ENCODE results near the gene SMIM32. TPM values are rescaled to one million over a fixed set of nuclear protein-coding genes. Genes with fewer than 3 reads are reported as not detected.

Gene SMIM32
- total and polyA plus RNA-seq, 4 experiments from 2014 or later, result not detected

- Histone ChIP-seq H3K4me1 (ENCODE audit: insufficient read depth, low read length) (no peaks in the 10 kb centered on the region), H3K36me3 (ENCODE audit: insufficient read depth, low read length) (no peaks in the 10 kb centered on the region), H3K4me3 (ENCODE audit: low read length in 2 of 2) (no peak overlapping the region), H3K9me3 (ENCODE audit: control insufficient read depth in 1 of 2, low read length in 2 of 2) (no peaks in the 10 kb centered on the region), H3K27me3 (ENCODE audit: insufficient read depth, low read length) (no peaks in the 10 kb centered on the region), H3K27ac (ENCODE audit: low read depth, low read length) (no peak overlapping the region)
- intact Hi-C loops (cut with micrococcal nuclease), result no loop called here
- no peak overlapping the region for H3K27ac Mint-ChIP-seq
- no peaks in the 10 kb centered on the region for H3K36me3 Mint-ChIP-seq
- no peak overlapping the region for H3K4me3 Mint-ChIP-seq
- H3K9me3 Mint-ChIP-seq, result peaks cover 0 to 18% (median 10%) of the 10 kb centered on the region in 8 donors
- no peak for DNase-seq
- peaks cover 7 to 16% of the 10 kb centered on the region in 2 donors for H3K27me3 Mint-ChIP-seq
- H3K4me1 Mint-ChIP-seq, result no peaks in the 10 kb centered on the region
- POLR2A ChIA-PET (ENCODE audit: partially characterized antibody), result no interaction called here
- CTCF ChIA-PET (ENCODE audit: partially characterized antibody), result no interaction called here
Measured at GRCh38 chr5:136215812-136216211, 22.9 kb upstream of the SMIM32 start.

- no peak overlapping the region for H3K27ac Mint-ChIP-seq
- H3K36me3 Mint-ChIP-seq, result no peaks in the 10 kb centered on the region
- H3K9me3 Mint-ChIP-seq, result peaks cover 0 to 4% (median 0%) of the 10 kb centered on the region in 8 donors
- H3K36me3 ChIP-seq (ENCODE audit: insufficient read depth, low read length), result no peaks in the 10 kb centered on the region
- H3K27me3 Mint-ChIP-seq, result peaks cover 7 to 19% of the 10 kb centered on the region in 2 donors
- CTCF ChIA-PET (ENCODE audit: partially characterized antibody), result interaction anchor here (0.9 to 1.6 kb wide), 4 partner anchors 9 to 326 kb away, joined by 3 to 5 read pairs (median 3); no protein-coding TSS in a partner anchor
- POLR2A ChIA-PET (ENCODE audit: partially characterized antibody), result no interaction called here
- no peak overlapping the region for H3K4me3 Mint-ChIP-seq
- no peaks in the 10 kb centered on the region for H3K4me1 Mint-ChIP-seq
- no peaks in the 10 kb centered on the region for H3K27me3 ChIP-seq (ENCODE audit: insufficient read depth, low read length)
- intact Hi-C loops (cut with micrococcal nuclease), result no loop called here
- no peak overlapping the region for H3K4me3 ChIP-seq (ENCODE audit: low read length in 2 of 2)
- DNase-seq, result no peak
- no peaks in the 10 kb centered on the region for H3K9me3 ChIP-seq (ENCODE audit: control insufficient read depth in 1 of 2, low read length in 2 of 2)
- no peak overlapping the region for H3K27ac ChIP-seq (ENCODE audit: low read depth, low read length)
- no peaks in the 10 kb centered on the region for H3K4me1 ChIP-seq (ENCODE audit: insufficient read depth, low read length)
Measured at GRCh38 chr5:136213919-136214493, 21.0 kb upstream of the SMIM32 start.

- CTCF ChIA-PET (ENCODE audit: partially characterized antibody), result interaction anchor here (0.7 to 2.3 kb wide), 14 partner anchors 11 to 341 kb away, joined by 3 to 18 read pairs (median 4); no protein-coding TSS in a partner anchor
- POLR2A ChIA-PET (ENCODE audit: partially characterized antibody), result no interaction called here
- H3K4me1 ChIP-seq (ENCODE audit: insufficient read depth, low read length), result no peaks in the 10 kb centered on the region
- no peaks in the 10 kb centered on the region for H3K36me3 ChIP-seq (ENCODE audit: insufficient read depth, low read length)
- intact Hi-C loops (cut with micrococcal nuclease), result loop anchor here (1.0 kb wide), 2 partner anchors 267 to 325 kb away; no protein-coding TSS in a partner anchor
- H3K4me3 Mint-ChIP-seq, result no peak overlapping the region
- no peaks in the 10 kb centered on the region for H3K36me3 Mint-ChIP-seq
- no peak overlapping the region for H3K27ac ChIP-seq (ENCODE audit: low read depth, low read length)
- H3K27ac Mint-ChIP-seq, result no peak overlapping the region
- no peaks in the 10 kb centered on the region for H3K27me3 ChIP-seq (ENCODE audit: insufficient read depth, low read length)
- no peaks in the 10 kb centered on the region for H3K9me3 ChIP-seq (ENCODE audit: control insufficient read depth in 1 of 2, low read length in 2 of 2)
- H3K4me3 ChIP-seq (ENCODE audit: low read length in 2 of 2), result no peak overlapping the region
- H3K27me3 Mint-ChIP-seq, result peaks cover 8 to 24% of the 10 kb centered on the region in 2 donors
- no peaks in the 10 kb centered on the region for H3K4me1 Mint-ChIP-seq
- peak in 4 of 5 donors; percentile 20 to 52 (median 30) for DNase-seq
- H3K9me3 Mint-ChIP-seq, result no peaks in the 10 kb centered on the region
Measured at GRCh38 chr5:136212252-136212721, 19.3 kb upstream of the SMIM32 start.

- Mint-ChIP-seq H3K9me3 (no peaks in the 10 kb centered on the region), H3K27me3 (peaks cover 8 to 25% of the 10 kb centered on the region in 2 donors), H3K36me3 (no peaks in the 10 kb centered on the region), H3K27ac (no peak overlapping the region), H3K4me3 (no peak overlapping the region), H3K4me1 (no peaks in the 10 kb centered on the region)
- no peak for DNase-seq
- H3K36me3 ChIP-seq (ENCODE audit: insufficient read depth, low read length), result no peaks in the 10 kb centered on the region
- H3K9me3 ChIP-seq (ENCODE audit: control insufficient read depth in 1 of 2, low read length in 2 of 2), result no peaks in the 10 kb centered on the region
- H3K27ac ChIP-seq (ENCODE audit: low read depth, low read length), result no peak overlapping the region
- ChIA-PET CTCF (ENCODE audit: partially characterized antibody) (interaction anchor here (0.7 to 2.3 kb wide), 15 partner anchors 11 to 340 kb away, joined by 3 to 18 read pairs (median 4); no protein-coding TSS in a partner anchor), POLR2A (ENCODE audit: partially characterized antibody) (no interaction called here)
- intact Hi-C loops (cut with micrococcal nuclease), result loop anchor here (1.0 kb wide), 2 partner anchors 266 to 324 kb away; no protein-coding TSS in a partner anchor
- no peaks in the 10 kb centered on the region for H3K27me3 ChIP-seq (ENCODE audit: insufficient read depth, low read length)
- H3K4me1 ChIP-seq (ENCODE audit: insufficient read depth, low read length), result no peaks in the 10 kb centered on the region
- no peak overlapping the region for H3K4me3 ChIP-seq (ENCODE audit: low read length in 2 of 2)
Measured at GRCh38 chr5:136211282-136212040, 18.5 kb upstream of the SMIM32 start.

GRCh38 chr5:136210259-136210658, 17.3 kb upstream of the SMIM32 start:
- H3K4me1 Mint-ChIP-seq, result no peaks in the 10 kb centered on the region
- H3K4me3 ChIP-seq (ENCODE audit: low read length in 2 of 2), result no peak overlapping the region
- no peaks in the 10 kb centered on the region for H3K4me1 ChIP-seq (ENCODE audit: insufficient read depth, low read length)
- no peak overlapping the region for H3K27ac Mint-ChIP-seq
- no peaks in the 10 kb centered on the region for H3K27me3 ChIP-seq (ENCODE audit: insufficient read depth, low read length)
- DNase-seq, result no peak
- H3K27me3 Mint-ChIP-seq, result peaks cover 8 to 22% of the 10 kb centered on the region in 2 donors
- intact Hi-C loops (cut with micrococcal nuclease), result no loop called here
- H3K36me3 ChIP-seq (ENCODE audit: insufficient read depth, low read length), result no peaks in the 10 kb centered on the region
- no peak overlapping the region for H3K27ac ChIP-seq (ENCODE audit: low read depth, low read length)
- H3K9me3 ChIP-seq (ENCODE audit: control insufficient read depth in 1 of 2, low read length in 2 of 2), result no peaks in the 10 kb centered on the region
- H3K4me3 Mint-ChIP-seq, result no peak overlapping the region
- H3K9me3 Mint-ChIP-seq, result peaks cover 0 to 3% (median 0%) of the 10 kb centered on the region in 8 donors
- ChIA-PET CTCF (ENCODE audit: partially characterized antibody) (interaction anchor here (1.2 to 1.6 kb wide), 3 partner anchors 10 to 128 kb away, joined by 3 to 5 read pairs (median 3); no protein-coding TSS in a partner anchor), POLR2A (ENCODE audit: partially characterized antibody) (no interaction called here)
- H3K36me3 Mint-ChIP-seq, result no peaks in the 10 kb centered on the region

- H3K36me3 ChIP-seq (ENCODE audit: insufficient read depth, low read length), result no peaks in the 10 kb centered on the region
- Mint-ChIP-seq H3K4me3 (no peak overlapping the region), H3K4me1 (no peaks in the 10 kb centered on the region), H3K27ac (no peak overlapping the region), H3K9me3 (peaks cover 0 to 4% (median 0%) of the 10 kb centered on the region in 8 donors), H3K27me3 (peaks cover 10 to 19% of the 10 kb centered on the region in 2 donors), H3K36me3 (no peaks in the 10 kb centered on the region)
- CTCF ChIA-PET (ENCODE audit: partially characterized antibody), result interaction anchor here (0.6 to 1.6 kb wide), 5 partner anchors 9 to 318 kb away, joined by 3 to 5 read pairs (median 3); no protein-coding TSS in a partner anchor
- POLR2A ChIA-PET (ENCODE audit: partially characterized antibody), result no interaction called here
- no peaks in the 10 kb centered on the region for H3K27me3 ChIP-seq (ENCODE audit: insufficient read depth, low read length)
- no peak overlapping the region for H3K27ac ChIP-seq (ENCODE audit: low read depth, low read length)
- no peaks in the 10 kb centered on the region for H3K4me1 ChIP-seq (ENCODE audit: insufficient read depth, low read length)
- intact Hi-C loops (cut with micrococcal nuclease), result no loop called here
- no peak for DNase-seq
- H3K9me3 ChIP-seq (ENCODE audit: control insufficient read depth in 1 of 2, low read length in 2 of 2), result no peaks in the 10 kb centered on the region
- H3K4me3 ChIP-seq (ENCODE audit: low read length in 2 of 2), result no peak overlapping the region
Measured at GRCh38 chr5:136209346-136209910, 16.5 kb upstream of the SMIM32 start.

- no peak overlapping the region for H3K4me3 ChIP-seq (ENCODE audit: low read length in 2 of 2)
- no peaks in the 10 kb centered on the region for H3K27me3 ChIP-seq (ENCODE audit: insufficient read depth, low read length)
- H3K36me3 Mint-ChIP-seq, result no peaks in the 10 kb centered on the region
- intact Hi-C loops (cut with micrococcal nuclease), result no loop called here
- H3K27ac Mint-ChIP-seq, result no peak overlapping the region
- H3K9me3 Mint-ChIP-seq, result peaks cover 0 to 4% (median 0%) of the 10 kb centered on the region in 8 donors
- no peaks in the 10 kb centered on the region for H3K36me3 ChIP-seq (ENCODE audit: insufficient read depth, low read length)
- no peak overlapping the region for H3K4me3 Mint-ChIP-seq
- no peak for DNase-seq
- no peak overlapping the region for H3K27ac ChIP-seq (ENCODE audit: low read depth, low read length)
- POLR2A ChIA-PET (ENCODE audit: partially characterized antibody), result no interaction called here
- CTCF ChIA-PET (ENCODE audit: partially characterized antibody), result interaction anchor here (0.8 to 1.2 kb wide), 3 partner anchors 8 to 318 kb away, joined by 3 to 5 read pairs (median 3); no protein-coding TSS in a partner anchor
- no peaks in the 10 kb centered on the region for H3K9me3 ChIP-seq (ENCODE audit: control insufficient read depth in 1 of 2, low read length in 2 of 2)
- no peaks in the 10 kb centered on the region for H3K4me1 Mint-ChIP-seq
- H3K27me3 Mint-ChIP-seq, result peaks cover 7 to 17% of the 10 kb centered on the region in 2 donors
- no peaks in the 10 kb centered on the region for H3K4me1 ChIP-seq (ENCODE audit: insufficient read depth, low read length)
Measured at GRCh38 chr5:136208916-136209315, 16.0 kb upstream of the SMIM32 start.

All from CD4-positive, alpha-beta memory T cell (primary cell).